Sigmoid colon (tissue), 7 donors: ENCODE results near the gene TRAF3. TPM values are rescaled to one million over a fixed set of nuclear protein-coding genes. Genes with fewer than 3 reads are reported as not detected.

ENCODE experiments used
- DNase-seq: peaks from one replicate; pipeline ENCODE4 v3.0.0-alpha.2; 2019
- H3K27ac ChIP-seq, 4 donors: fragments of 200-600 bp; sonication (generic); one replicate each; pipeline ENCODE4 v1.5.1; 2016 to 2019; ENCODE audit warnings: mild to moderate bottlenecking in 1 of 4
- H3K27me3 ChIP-seq, 3 donors: fragments of 200-600 bp; sonication (generic); one replicate each; pipeline ENCODE4 v1.5.1; 2019; ENCODE audit warnings: mild to moderate bottlenecking in 1 of 3
- H3K36me3 ChIP-seq, 4 donors: fragments of 200-600 bp; sonication (generic); one replicate each; pipeline ENCODE4 v1.5.1; 2016 to 2019
- H3K4me1 ChIP-seq, 4 donors: fragments of 200-600 bp; sonication (generic); one replicate each; pipeline ENCODE4 v1.5.1; 2017 to 2019
- H3K4me3 ChIP-seq, 4 donors: fragments of 200-600 bp; sonication (generic); one replicate each; pipeline ENCODE4 v1.5.1; 2017 to 2019; ENCODE audit warnings: mild to moderate bottlenecking in 2 of 4, moderate library complexity in 1 of 4
- H3K9me3 ChIP-seq, 4 donors: fragments of 200-600 bp in 3 of 4; sonication (generic) in 3 of 4; one replicate each; pipeline versions ENCODE4 v1.5.1 to v1.6.1; 2013 to 2019
- CTCF ChIP-seq, 4 experiments: fragments of 450-650 bp in 3 of 4; fragments of 200-600 bp in 1 of 4; IDR thresholded peaks; one replicate each; pipeline ENCODE4 v1.5.1; 2016 to 2019; ENCODE audit warnings: antibody characterized with exemption in 4 of 4, mild to moderate bottlenecking in 3 of 4, moderate library complexity in 2 of 4
- EP300 ChIP-seq, 4 donors: sonication (generic); formaldehyde crosslinking; IDR thresholded peaks; one replicate each; pipeline ENCODE4 v1.6.1; 2017; ENCODE audit warnings: antibody characterized with exemption in 4 of 4
- POLR2A ChIP-seq, 2 donors: fragments of 450-650 bp; IDR thresholded peaks; one replicate each; pipeline ENCODE4 v1.6.1; 2016; ENCODE audit warnings: antibody characterized with exemption in 2 of 2, mild to moderate bottlenecking in 2 of 2, moderate library complexity in 2 of 2
- POLR2AphosphoS5 ChIP-seq, 4 donors: sonication (generic); formaldehyde crosslinking; IDR thresholded peaks; one replicate each; pipeline ENCODE4 v1.6.1; 2017; ENCODE audit warnings: antibody characterized with exemption in 4 of 4
- WGBS, 2 donors: extraction: QIAGEN DNeasy Blood & Tissue Kit; methylation state at CpG; one replicate each; pipeline ENCODE4 v1.1.7; 2013; 5-methylcytosine and 5-hydroxymethylcytosine counted together
- intact Hi-C: fragments of 100-400 bp; cut with DNase I; formaldehyde crosslinking; loops from one replicate; pipeline ENCODE4 v1.15.1; 2023
- polyA plus RNA-seq, 3 donors: library from polyadenylated mRNA; stranded (reverse); fragments of 200-250 nt; gene quantifications; one replicate each; pipeline ENCODE4 v1.2.3, GENCODE V29; 2013
- total RNA-seq, 4 donors: library from RNA; depleted of rRNA; stranded (reverse); fragments of >200 nt; gene quantifications; one replicate each; pipeline ENCODE4 v1.1.0, GENCODE V29; 2016
- donor health status: healthy with polysubstance abuse.
- donor health status: Bipolar disorder and iron deficiency.
- donor health status: healthy.

The TRAF3 gene
- total and polyA plus RNA-seq, 7 donors = 9.5 to 18.6 (median 12.3) TPM

- intact Hi-C loops = loop anchor here (5.0 kb wide), 1 partner anchor 137 kb away; the partner anchor contains the start of gene TRAF3
- DNase-seq = peak; percentile 61
- TF ChIP-seq CTCF (IDR thresholded peaks at IDR 0.05) = no peak
- no peak for TF ChIP-seq POLR2A (IDR thresholded peaks at IDR 0.05)
- no peak for TF ChIP-seq EP300 (IDR thresholded peaks at IDR 0.05)
- no peak for TF ChIP-seq POLR2AphosphoS5 (IDR thresholded peaks at IDR 0.05)
- no peaks in the 10 kb centered on the region for H3K27me3 ChIP-seq
- H3K27ac ChIP-seq = no peak overlapping the region
- H3K4me3 ChIP-seq = no peak overlapping the region
- WGBS, 2 donors = 83 to 86% methylated on average over 26 of the region's 26 CpGs
- H3K4me1 ChIP-seq = no peaks in the 10 kb centered on the region
- no peaks in the 10 kb centered on the region for H3K9me3 ChIP-seq
- H3K36me3 ChIP-seq = no peaks in the 10 kb centered on the region
These were observed 137.4 kb downstream of the TRAF3 start for GRCh38 chr14:102914474-102915291.

GRCh38 chr14:102915292-102916110, 138.3 kb downstream of the TRAF3 start:
- no peak for TF ChIP-seq POLR2A (IDR thresholded peaks at IDR 0.05)
- TF ChIP-seq EP300 (IDR thresholded peaks at IDR 0.05) = no peak
- intact Hi-C loops = loop anchor here (2.0 to 5.0 kb wide), 2 partner anchors 138 to 221 kb away; partner anchors contain the start of gene TRAF3
- Histone ChIP-seq H3K27ac (no peak overlapping the region), H3K9me3 (no peaks in the 10 kb centered on the region), H3K36me3 (no peaks in the 10 kb centered on the region), H3K4me3 (no peak overlapping the region), H3K27me3 (no peaks in the 10 kb centered on the region), H3K4me1 (no peaks in the 10 kb centered on the region)
- WGBS, 2 donors = 86 to 90% methylated on average over 19 of the region's 19 CpGs
- DNase-seq = peak; percentile 60

GRCh38 chr14:102916347-102917055, 139.3 kb downstream of the TRAF3 start:
- WGBS, 2 donors = 78 to 89% methylated on average over 18 of the region's 18 CpGs
- TF ChIP-seq CTCF (IDR thresholded peaks at IDR 0.05) (no peak), POLR2AphosphoS5 (IDR thresholded peaks at IDR 0.05) (no peak), EP300 (IDR thresholded peaks at IDR 0.05) (no peak), POLR2A (IDR thresholded peaks at IDR 0.05) (no peak)
- no peaks in the 10 kb centered on the region for H3K36me3 ChIP-seq
- intact Hi-C loops = loop anchor here (2.0 to 5.0 kb wide), 2 partner anchors 139 to 222 kb away; partner anchors contain the start of gene TRAF3
- no peaks in the 10 kb centered on the region for H3K9me3 ChIP-seq
- no peak overlapping the region for H3K27ac ChIP-seq
- H3K4me3 ChIP-seq = no peak overlapping the region
- no peaks in the 10 kb centered on the region for H3K4me1 ChIP-seq
- no peak for DNase-seq
- no peaks in the 10 kb centered on the region for H3K27me3 ChIP-seq

- intact Hi-C loops = loop anchor here (2.0 to 5.0 kb wide), 2 partner anchors 140 to 222 kb away; partner anchors contain the start of gene TRAF3
- WGBS, 2 donors = 83 to 94% methylated on average over 6 of the region's 6 CpGs
- no peaks in the 10 kb centered on the region for H3K9me3 ChIP-seq
- TF ChIP-seq POLR2A (IDR thresholded peaks at IDR 0.05) (no peak), POLR2AphosphoS5 (IDR thresholded peaks at IDR 0.05) (no peak), CTCF (IDR thresholded peaks at IDR 0.05) (no peak), EP300 (IDR thresholded peaks at IDR 0.05) (no peak)
- H3K36me3 ChIP-seq = no peaks in the 10 kb centered on the region
- H3K4me1 ChIP-seq = no peaks in the 10 kb centered on the region
- DNase-seq = no peak
- peaks cover 0 to under 1% (median 0%) of the 10 kb centered on the region in 3 donors for H3K27me3 ChIP-seq
- no peak overlapping the region for H3K4me3 ChIP-seq
- H3K27ac ChIP-seq = no peak overlapping the region
These were observed 139.8 kb downstream of the TRAF3 start for GRCh38 chr14:102917056-102917385.
